GM18867 (cell line): ENCODE results near the gene PAK5.
A peak's percentile ranks its signal among the peaks of the same experiment; 100 is the strongest.

Experiments
- ATAC-seq: cut with Tn5 transposase; IDR thresholded peaks from one replicate; pipeline ENCODE4 v1.9.1; 2021; ENCODE audit warnings: mild to moderate bottlenecking, moderate library complexity; ENCODE audit not compliant: unreplicated experiment

PAK5 gene

DNA sequence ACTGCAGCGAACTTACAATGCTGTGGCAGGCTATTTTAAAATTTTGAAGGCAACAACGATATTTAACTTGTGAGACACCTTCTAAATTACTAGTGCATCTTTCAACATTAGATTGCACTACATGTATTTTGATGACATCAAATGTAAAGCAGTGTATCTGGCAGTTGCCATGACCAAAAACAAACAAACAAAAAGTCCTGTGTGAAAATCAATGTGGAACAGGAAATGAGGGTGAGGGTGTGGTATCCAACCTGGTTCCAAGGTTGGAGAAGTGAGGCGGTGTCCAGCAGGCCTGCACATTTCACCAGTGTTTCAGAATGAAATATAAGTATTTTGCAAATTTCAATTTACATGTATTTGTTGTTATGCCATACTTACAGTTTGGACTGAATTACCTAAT is 212.5 kb downstream of the PAK5 start:
- ATAC-seq: no peak

DNA sequence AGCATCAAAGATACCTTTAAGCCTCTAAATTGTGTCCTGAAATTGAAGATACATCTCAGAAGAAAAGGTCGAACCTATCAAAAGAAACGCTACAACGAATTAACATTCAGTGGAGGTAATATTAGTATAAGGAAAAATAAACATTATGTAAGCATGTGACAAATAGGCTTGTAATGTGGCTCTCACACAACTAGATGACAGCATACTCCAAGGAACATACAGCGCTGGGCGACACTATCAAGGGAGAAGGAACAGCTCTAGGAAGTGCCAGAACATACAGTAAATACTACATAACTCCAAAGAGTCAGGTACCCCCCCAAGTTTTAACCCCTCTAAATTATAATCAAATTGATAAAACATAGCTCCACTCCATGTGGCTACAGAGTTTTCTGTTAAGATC is 220.9 kb downstream of the PAK5 start:
- ATAC-seq: no peak

DNA sequence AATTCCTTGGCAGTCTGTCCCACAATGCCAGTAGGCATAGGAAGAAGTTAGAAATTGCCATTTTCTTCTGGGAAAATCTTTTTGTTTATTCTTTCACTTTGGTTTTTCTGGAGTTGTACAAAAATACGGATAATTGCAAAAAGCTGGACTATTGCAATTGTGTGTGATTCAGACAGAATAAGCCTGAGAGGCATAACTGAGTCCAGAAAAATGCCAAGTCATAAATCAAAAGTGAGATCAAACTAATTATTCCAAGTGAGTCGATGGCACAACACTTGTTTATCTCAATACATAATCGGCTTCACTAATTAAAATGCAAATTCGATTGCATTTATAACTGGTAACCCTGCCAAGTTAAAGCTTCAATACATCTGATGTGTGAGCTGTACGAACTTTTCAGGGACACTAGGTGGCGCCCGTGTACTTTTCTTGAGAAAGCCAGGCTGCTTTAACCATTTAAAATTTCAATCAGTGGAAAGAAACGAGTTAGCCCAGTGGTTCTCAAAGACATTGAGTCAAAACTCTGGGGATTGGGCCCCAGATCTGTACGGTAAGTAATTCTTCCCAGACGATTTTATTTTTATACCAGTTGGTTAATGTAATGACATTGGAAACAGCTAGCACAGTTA is 221.9 kb downstream of the PAK5 start:
- peak; percentile 39 for ATAC-seq

DNA sequence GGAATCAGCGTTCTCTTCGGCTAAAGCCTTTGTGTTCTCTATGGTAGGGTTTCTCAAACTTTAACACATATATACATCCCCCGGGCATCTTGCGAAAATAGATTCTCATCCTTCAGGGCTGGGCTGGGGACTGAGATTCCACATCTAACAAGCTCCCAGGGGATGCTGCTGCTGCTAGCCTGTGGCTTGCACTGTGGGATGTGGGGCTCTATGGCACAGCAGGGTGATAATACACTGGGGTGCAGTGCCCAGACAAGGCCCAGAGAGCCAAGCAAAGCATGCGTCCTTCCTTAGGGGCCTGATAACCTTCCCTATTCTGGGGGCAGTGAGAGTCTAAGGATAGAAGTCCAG is 222.4 kb downstream of the PAK5 start:
- ATAC-seq: peak; percentile 19

DNA sequence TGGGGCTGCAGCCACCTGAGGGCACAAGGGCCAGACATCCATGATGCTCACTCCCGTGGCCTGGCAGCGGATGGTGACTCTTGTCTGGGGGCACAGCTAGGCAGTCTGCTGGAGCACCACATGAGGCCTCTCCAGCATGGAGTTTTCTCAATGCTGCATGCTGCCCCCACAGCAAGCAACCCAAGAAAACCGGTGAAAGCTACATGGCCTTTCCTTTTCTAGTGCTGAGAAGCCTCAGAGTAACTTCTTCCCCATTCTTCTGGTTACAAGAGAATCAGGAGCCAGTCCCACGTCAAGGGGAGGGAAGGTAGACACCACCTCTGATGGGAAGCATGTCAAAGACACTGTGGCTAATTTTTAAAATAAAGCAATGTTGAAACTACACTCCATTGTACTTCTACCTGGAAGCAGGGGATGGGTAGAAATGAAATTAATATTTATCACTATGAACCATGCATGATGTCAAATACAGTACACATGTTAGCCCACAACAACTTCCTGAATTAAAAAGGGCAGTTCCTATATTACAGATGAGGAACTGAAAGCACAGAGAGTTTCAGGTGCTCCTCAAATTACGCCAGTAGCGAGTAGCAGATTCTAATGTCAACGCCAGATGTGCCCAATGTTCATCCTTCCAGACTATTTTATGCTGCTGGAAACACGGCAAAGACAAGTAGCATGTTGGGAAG is 223.0 kb downstream of the PAK5 start:
- ATAC-seq: peak; percentile 98

DNA sequence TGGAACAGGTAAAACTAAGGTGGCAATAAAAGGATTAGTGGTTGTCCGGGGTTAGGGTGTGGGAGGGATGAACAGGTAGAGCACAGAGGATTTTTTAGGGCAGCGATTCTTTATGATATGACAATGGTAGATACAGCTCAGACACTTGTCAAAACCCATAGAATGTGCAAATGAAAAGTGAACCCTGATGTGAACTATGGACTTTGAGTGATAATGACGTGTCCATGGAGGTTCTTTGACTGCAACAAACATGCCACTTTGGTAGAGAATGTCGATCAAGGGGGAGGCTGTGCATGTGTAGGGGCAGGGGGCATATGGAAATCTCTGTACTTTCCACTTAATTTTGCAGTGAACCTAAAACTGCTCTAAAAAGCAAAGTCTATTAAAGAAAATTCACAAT is 223.8 kb downstream of the PAK5 start:
- ATAC-seq: no peak

DNA sequence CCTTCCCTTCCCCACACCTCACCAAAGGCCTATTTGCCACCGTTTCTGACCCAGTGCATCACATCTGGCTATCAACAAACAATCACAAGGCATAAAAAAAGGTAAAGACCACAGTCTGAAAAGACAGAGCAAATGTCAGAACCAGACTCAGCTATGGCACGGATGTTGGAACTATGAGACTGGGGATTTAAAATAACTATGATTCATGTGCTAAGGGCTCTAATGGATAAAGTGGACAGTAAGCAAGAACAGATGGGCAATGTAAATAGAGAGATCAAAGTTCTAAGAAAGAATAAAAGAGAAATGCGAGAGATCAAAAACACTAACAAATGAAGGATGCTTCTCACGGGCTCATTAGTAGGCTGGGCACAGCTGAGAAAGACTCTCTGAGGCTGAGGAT is 225.0 kb downstream of the PAK5 start:
- no peak for ATAC-seq

DNA sequence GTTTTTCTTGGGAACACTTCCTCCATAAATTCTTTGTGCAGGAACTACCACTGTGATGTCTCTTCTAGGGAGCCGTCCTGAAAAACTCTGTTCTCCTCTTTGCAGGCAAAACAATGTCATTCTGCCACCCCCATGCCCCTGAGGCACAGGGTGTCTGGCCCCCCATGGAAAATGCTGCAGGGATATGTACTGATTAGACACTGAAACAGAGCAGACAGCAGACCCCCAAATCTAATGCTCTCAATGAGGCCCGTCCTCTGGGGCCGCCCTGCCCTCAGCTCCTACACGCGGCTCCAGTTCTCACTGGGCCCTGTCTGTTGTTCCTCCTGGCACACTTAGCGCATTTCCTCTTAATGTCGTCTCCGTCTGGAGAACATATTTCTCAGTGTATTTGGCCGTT is 227.0 kb downstream of the PAK5 start:
- ATAC-seq: no peak

DNA sequence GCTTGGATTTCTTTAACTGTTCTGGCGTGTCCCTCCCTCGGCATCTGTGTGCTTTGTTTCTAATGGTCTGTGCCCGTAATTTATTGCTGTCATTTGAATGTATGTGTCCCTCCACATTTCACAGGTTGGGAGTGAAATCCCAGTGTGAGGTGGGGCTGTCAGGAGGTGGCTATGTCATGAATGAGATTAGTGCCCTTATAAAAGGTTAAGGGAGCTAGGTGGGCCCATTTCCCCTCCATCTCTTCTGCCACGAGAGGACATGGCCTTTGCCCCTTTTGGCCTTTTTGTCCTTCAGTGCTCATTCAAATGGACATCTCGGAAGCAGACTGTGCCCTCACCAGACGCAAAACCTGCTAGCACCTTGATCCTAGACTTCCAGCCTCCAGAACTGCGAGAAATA is 228.2 kb downstream of the PAK5 start:
- ATAC-seq: no peak

DNA sequence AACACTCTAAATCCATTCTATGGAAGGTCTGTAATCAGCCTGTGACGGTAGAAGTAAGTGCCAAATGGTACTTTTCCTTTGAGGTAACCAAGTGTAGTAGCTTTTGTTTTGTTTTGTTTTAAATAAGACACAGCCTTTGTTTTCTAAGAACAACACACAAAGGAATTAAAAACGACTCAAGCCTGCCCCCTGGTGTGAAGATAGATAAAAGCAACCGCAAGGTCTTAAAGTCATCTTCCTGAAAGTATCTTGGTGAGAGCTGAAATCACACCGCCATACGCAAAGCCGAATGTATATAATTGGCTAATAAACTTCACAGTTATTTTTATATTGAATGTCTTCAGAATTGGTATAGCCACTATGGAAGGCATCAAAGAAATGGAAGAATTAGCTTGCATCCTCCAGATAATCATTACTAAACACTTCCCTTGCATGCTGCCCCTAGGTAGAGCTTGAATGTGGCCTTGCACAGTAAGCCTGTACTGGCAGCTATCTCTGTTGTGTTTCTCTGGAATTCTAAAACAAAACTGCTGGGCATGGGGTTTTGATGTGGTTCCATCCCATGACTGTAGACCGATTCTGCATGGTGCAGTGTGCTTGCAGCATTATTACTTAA is 228.9 kb downstream of the PAK5 start:
- ATAC-seq: peak; percentile 67

DNA sequence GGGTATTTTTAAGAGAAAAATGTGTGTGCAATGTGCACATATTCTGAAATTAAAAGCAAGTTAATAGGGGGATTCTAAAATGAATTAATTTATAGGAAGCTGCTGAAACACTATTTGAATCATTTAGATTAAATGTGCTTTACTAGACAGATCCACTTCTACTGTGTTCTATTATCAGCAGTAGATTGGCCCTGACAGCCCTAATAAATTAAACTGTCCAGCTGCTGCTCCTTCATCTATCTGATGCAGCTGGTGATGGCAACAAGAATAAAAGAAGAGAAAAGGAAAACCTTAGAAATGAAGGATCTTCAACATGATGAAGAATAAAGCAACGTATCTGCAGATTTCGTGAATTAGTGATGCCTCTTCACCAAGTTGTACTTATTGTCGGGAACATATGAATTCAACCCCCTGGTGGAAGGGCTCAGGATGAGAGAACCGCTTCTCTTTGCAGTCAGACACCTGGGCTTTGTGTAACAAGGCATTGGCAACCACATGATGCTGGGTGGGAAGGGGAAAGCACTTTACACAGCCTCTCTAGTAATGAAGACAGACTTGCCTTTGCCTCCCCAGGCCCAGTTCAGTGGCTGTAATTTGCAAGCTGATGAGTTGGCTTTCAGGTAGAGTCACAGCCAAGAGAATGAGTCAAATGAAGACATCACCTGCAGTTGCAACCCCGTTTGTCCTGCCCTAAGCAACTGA is 230.1 kb downstream of the PAK5 start:
- ATAC-seq: peak; percentile 58

DNA sequence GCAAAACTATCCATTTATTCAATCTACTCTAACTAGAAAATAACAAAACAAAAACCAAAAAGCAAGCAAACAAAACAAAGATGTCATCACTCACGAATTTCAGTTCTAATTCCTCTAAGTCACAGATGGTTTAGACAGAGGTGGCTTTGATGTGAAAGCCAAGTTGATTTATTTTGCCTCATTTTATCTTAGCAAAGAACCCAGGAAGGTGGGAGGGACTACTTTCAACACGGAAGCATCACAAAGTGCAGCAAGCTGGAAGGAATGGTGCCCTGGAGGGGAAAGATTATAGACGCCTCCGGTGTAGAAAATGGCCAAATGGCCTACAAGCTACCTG is 236.1 kb downstream of the PAK5 start:
- peak; percentile 72 for ATAC-seq

DNA sequence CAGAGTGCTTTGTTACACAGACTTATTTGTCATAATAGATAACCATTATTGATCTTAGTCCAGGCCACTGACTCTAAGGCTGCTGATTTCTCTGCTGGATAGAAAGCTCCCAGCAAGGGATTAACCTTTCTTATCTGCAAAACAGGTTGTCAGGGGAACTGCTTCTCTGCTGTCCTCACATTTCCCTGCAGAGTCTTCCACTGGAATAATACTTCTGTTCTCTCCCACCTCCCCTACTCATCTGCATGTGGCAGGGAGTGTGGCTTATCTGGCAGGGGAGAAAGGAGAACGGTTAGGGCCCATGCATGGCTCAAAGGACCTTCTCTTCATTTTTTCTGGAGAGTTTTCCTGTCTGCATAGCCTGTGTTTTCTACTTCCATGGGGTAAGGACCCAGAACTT is 238.3 kb downstream of the PAK5 start:
- no peak for ATAC-seq

DNA sequence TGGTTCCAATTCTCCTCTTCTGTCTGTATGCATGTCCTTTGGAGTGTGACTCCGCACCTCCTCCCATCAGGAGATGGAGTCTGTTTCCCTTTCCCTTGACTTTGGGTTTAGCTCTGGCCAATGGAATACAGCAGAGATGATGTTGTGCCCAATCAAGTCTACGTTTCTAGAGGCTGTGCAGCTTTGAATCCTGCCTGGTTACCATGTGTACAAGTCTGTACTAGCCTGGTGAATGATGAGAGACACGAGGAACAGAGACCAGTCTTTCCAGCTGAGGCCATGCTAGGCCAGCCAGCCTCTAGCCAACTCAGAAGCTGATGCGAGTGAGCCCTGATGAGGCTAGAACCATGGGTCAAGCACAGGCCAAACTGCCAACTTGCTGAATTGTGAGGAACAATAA is 241.3 kb downstream of the PAK5 start:
- no peak for ATAC-seq

DNA sequence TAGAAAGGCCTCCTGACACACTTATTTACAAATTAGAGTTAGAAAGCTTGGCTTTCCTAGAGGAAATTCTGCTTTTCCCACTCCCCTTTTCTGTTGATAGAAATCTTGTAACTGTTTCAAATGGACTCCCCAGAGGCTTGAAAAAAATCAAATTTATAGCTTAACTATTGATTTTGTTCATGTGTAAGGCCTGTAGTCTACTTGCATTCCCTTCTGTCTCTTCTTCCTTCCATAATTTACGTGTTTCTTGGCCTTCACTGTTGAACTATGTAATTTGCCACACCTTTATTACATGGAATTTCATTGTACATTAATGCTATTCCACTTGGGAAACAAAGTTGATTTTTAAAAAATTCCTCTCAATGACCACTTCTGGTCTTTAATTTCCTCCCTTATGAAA is 243.1 kb downstream of the PAK5 start:
- ATAC-seq: no peak

DNA sequence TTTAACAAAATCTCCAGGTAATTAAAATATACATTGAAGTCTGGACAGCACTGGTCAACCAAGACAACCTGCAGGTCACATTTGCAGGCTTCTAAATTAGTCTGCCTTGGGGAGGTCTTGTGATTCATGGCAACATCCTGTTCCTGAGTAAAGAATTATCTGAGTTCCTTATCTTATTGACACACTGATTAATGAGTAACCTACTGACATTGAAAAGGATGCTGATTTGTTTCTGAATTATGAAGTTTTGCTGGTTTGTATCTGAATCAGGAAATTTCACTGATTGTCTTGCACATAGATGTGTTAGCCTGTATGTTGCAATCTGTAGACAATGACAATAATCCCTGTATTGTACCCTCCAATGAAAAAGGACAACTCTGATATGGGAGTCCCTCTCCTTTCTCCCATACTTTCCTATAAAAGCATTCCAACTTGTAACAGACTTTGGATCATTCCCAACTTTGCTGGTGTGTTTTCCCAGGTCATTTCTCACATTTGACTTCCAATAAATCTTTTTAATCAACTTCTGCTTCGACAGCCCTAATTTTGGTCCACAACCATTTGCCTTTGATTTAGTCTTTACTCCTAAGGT is 244.5 kb downstream of the PAK5 start:
- no peak for ATAC-seq

DNA sequence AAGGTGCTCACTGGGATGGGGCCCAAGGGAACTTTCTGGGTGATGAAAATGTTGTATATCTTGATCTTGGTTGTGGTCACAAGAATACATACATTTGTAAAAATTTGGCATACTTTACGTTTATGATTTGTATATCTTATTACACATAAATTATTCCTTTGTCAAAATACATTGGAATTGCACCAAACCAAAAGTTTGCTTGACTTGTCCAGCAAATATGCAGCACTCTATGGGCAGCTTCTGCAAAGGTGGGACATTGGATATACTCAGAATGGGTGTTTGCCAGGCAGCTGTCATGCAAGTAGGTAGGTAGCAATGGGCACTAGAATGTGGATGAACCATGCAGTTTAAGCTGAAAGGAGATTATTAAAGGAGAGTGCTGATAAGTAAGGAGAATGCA is 246.5 kb downstream of the PAK5 start:
- no peak for ATAC-seq

DNA sequence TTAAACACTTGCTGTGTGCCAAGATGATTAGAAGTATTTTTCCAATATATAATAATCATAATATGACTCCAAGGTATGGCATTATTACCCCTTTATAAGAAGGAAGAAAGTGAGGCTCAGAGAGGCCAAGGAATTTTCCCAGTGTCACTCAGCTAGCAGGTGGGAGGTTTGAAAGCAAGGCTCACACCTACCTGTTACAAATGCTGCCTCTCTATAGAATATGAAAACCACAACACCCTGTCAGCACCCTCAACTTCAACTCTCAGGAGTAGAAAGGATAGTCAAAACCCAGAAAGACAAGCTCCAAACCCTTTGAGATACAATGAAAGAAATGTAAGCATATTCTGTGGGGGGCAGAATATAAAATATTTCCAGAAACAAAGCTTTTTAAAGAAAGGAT is 247.8 kb downstream of the PAK5 start:
- peak; percentile 56 for ATAC-seq

DNA sequence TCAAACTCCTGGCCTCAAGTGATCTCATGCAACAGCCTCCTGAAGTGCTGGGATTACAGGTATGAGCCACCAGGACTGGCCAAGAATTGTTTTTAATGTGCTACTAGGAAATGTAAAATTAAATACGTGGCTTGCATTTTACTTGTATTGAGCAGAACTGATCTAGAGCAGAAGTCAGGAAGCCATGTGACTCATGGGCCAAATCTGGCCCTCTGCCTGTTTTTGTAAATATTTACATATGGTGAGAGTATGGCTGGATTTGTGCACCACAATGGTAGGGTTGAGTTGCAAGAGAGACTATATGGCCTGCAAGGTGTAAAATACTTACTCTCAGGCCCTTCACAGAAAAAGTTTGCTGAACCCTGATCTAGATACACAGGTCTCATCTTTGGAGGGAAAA is 248.7 kb downstream of the PAK5 start:
- ATAC-seq: peak; percentile 83

DNA sequence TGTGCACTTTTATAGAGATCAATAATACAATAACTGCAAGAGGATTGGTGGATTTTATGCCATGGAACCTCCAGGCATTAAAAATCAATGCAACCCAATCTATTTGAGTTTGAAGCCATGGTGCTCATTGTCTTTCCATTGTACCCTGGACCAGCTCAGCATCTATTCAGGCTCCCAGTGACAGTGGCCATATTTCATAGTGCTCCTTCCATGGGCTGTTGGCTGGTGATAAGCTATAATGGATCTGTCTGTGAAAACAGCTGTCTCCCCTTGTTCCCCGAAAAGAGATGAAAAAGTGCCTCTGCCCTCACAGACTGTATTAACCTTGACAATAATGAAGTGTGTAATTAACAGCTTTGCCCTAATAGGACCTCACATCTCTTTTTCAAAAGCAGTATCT is 250.2 kb downstream of the PAK5 start:
- no peak for ATAC-seq

DNA sequence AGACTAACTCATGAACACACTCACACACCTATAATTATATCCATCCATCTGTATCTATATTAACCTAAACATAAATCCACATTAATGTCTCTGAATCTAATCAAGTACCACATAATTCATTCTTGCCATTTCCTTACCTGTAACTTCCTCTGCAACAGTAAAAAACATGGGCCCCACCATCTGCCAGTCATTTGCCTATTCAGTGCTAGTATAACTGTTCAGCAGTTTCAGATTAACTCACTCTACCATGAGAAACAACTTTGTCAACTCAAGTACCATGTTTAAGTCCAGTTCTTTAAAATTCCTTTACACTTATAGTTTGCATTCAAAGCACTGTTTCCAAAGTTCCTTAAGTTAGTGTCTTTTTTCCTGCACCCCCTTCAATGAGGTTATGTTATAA is 255.7 kb downstream of the PAK5 start:
- ATAC-seq: peak; percentile 84

DNA sequence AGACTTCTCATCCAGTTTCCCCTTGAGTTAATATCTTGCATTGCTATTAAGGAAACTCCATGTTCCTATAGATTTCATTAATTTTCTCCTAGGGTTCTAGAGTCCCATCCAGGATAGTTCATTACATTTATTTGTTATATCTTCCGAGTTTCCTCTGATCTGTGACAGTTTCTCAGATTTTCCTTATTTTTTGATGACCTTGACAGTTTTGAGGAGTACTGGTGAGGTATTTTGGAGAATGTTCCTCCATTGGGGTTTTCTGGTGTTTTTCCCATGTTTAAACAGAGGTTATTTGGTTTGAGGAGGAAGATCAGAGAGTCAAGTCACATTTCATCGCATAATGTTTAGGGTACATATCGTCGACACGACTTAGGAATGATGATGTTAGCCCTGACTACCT is 256.7 kb downstream of the PAK5 start:
- no peak for ATAC-seq
